Activated naive CD4-positive, alpha-beta T cell treated with Interleukin-2 at 50 U/mL for 16 hours (primary cell): ENCODE results near the gene APOBEC3H.

Experiments
- DNase-seq: peaks from one replicate; pipeline ENCODE4 v3.0.0-alpha.2; 2020

APOBEC3H gene

GRCh38 chr22:39114112-39114511 lies 17.1 kb downstream of the APOBEC3H start:
- DNase-seq, result no peak

- DNase-seq, result no peak
Measured at GRCh38 chr22:39115570-39115969, 18.5 kb downstream of the APOBEC3H start.

DNA sequence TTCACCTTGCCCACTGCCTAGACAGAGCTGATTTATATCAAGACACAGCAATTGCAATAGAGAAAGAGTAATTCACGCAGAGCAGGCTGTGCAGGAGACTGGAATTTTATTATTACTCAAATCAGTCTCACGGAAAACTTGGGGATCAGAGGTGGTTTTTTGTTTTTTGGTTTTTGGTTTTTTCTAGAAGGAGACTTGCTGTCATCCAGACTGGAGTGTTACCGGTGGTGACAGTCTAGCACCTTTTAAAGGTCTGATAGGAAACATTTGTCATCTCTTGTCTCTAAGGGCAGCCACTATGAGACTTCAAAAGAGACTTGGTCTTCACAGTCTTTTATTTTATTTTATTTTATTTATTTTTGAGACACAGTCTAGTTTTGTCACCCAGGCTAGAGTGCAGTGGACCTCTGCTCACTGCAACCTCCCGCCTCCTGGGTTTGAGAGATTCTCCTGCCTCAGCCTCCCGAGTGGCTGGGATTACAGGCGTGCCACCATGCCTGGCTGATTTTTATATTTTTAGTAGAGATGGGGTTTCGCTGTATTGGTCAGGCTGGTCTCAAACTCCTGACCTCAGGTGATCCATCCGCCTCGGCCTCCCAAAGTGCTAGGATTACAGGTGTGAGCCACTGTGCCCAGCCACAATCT lies 19.1 kb downstream of the APOBEC3H start:
- DNase-seq, result peak; percentile 20

DNA sequence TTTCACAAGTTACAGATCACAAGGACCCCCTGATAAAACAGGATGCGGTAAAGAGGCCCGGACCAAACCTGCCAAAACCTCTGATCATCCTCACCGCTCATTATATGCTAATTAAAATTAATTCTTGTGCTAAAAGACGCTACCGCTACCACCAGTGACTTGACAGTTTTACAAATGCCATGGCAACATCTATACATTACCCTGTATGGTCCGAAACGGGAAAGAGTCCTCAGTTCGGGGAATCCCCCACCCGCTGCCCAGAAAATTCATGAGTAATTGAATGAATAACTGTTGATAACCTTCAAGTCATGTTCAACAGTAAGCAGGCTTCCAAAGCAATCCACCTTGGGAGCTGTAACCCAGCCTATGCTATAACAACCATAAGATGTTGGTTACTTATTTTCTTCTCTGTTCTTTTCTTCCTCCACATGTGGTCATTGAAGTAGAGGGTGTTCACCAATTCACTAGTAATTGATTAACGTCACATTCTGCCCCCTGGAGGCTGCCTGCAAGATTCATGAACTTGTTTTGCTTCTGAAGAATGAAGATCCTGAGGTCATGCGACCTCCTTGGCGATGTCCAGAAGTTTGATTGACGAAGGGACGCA lies 20.6 kb downstream of the APOBEC3H start:
- DNase-seq, result peak; percentile 84

- no peak for DNase-seq
Measured at GRCh38 chr22:39120983-39121382, 23.9 kb downstream of the APOBEC3H start.

DNA sequence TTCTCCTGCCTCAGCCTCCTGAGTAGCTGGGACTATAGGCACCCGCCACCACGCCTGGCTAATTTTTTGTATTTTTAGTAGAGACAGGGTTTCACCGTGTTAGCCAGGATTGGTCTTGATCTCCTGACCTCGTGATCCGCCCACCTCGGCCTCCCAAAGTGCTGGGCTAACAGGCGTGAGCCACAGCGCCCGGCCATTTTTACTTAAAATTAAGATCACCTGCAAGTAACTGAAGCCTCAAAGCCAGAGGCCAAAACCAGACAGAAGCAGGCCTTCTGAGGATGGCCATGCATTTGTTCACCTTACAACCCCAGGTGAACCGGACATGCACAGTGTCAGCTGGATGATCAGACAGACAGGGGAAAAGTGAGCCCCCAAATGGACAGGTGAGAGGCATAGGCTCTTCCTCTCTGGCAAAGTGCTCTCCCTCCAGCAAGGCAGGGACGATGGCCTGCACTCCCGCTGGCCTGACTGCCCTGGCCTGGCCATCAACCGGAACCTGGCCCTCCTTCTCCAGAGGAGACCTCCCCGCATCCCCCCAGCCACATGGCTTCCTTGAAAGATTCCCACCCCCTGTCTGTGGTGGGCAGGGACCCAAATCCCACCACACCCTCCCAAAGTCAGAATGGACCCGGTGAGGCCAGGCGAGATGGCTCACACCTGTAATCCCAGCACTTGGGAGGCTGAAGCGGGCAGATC lies 25.9 kb downstream of the APOBEC3H start:
- no peak for DNase-seq

- DNase-seq, result no peak
Measured at GRCh38 chr22:39123751-39124581, 26.9 kb downstream of the APOBEC3H start.

- no peak for DNase-seq
Measured at GRCh38 chr22:39125622-39126021, 28.6 kb downstream of the APOBEC3H start.

GRCh38 chr22:39128508-39128907 lies 31.5 kb downstream of the APOBEC3H start:
- no peak for DNase-seq

GRCh38 chr22:39129081-39129480 lies 32.0 kb downstream of the APOBEC3H start:
- DNase-seq, result no peak

- no peak for DNase-seq
Measured at GRCh38 chr22:39129746-39130145, 32.7 kb downstream of the APOBEC3H start.

DNA sequence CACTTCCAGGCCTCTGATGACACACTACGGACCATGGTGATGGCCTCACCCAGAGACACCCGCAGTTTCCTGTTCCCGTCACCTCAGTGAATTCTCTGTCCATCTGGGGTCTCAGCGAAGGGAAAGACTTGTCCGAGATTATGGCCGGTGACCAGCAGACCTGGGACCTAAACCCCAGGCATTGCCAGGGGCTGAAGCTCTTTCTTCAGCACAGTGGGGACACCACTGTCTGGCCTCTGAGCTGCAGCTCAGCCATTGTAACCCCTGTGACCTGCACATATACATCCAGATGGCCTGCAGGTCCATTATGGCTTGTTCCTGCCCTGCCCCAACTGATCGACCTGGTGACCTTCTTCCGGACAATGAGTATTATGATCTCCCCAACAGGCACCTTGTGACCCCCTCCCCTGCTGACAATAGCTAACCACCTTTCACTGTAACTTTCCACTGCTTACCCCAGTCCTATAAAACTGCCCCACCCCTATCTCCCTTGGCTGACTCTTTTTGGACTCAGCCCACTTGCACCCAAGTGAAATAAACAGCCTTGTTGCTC lies 33.2 kb downstream of the APOBEC3H start:
- no peak for DNase-seq

DNA sequence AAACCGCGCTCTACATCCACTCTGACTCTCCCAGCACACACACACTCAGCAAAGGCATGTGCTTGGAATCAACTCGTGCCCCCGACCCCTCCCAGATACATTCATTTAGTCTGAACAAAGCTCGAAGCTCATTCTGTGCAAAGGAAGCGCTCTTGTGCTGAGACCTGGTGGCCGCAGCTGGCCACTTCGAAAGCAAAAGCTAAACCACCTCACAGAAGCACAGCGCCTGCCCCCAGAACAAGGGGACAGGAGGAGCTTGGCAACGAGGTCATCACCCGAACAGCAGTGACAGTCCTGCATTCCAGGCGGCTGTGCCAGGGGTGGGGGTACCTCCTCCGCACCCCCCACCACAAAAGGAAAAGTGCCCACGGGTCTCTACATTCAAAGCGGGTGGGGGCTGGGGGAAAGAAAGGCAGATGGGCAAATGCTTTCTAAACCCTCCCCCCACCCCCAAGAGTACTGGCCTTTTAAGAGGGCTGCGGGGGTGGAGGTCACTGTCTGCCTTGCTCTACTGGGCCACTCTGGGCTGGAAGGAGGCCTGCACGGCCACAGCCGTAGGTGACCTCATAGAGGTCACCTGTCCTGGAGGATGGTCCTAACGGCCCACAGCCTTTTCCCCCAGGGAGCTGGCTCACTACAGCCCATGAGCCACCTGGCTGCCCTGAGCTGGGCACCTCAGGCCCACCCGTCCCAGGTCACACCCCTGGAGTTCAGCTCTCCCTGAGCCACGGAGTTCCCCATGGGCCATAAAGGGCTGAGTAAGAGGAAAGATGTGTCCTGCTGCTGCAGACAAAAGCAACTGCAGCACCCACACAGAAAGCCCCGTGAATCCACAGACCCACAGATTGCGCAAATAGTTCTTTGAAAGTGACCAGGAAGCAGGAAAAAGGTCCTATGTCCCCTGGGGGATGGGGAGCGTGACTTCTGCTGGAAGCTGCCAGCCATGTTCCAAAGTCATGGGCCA lies 34.1 kb downstream of the APOBEC3H start:
- DNase-seq, result no peak

- DNase-seq, result no peak
Measured at GRCh38 chr22:39132281-39132680, 35.2 kb downstream of the APOBEC3H start.

GRCh38 chr22:39132871-39133524 lies 36.0 kb downstream of the APOBEC3H start:
- no peak for DNase-seq

DNA sequence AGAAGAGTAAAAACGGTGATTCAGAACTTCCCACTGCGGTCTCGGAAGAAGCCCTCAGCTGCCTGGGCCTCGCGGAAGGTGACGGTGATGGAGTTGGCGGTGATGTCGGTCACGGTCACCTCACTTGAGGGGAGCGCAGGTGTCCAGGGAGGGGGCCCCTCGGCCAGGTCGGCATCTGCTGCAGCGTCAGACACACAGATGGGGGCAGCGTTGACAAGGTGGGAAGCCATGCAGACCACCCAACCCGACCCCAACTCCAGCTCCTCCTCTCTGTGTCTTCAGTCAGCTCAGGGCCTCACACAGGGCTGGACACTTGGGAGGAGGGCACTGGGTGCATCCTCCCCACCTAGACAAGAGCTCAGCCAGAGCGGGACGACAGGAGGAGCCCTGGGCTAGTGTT lies 36.8 kb downstream of the APOBEC3H start:
- DNase-seq, result no peak

DNA sequence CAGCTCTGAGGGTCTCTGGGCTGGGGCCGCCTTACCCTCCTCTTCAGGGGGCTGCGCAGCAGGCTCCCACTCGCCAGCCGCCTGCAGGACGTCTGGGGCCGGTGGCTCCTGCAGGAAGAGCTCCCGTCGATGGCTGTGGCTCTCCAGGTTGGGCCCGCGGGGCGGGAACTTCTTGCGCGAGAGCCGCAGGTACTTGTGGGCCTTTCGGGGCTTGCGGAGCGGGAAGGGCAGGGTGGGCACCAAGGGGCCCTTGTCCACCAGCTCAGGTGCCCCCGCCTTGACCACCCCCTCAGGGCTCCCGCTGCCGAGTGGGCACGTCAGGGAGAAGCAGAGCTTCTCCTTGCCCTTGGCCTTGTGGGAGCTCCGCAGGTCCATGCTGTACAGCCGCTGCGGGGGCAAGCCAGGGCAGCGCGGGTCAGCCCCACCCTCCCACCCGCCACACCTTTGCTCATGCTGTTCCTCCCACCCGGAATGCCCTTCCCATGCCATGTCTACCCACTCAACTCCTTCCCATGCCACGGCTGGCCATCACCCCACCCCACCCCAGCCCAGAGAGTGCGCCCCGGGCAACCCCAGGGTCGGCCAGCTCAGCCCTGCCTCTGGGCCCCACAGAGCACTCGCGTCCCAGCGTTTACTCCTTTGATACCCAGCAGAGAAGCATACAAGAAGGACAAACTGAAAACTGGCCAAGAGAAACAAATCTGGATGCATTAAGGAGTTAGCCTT lies 37.5 kb downstream of the APOBEC3H start:
- DNase-seq, result no peak

GRCh38 chr22:39135092-39135896 lies 38.2 kb downstream of the APOBEC3H start:
- peak; percentile 46 for DNase-seq

GRCh38 chr22:39136317-39136716 lies 39.3 kb downstream of the APOBEC3H start:
- DNase-seq, result no peak
